ENCODE measurements around the gene C6orf136.

C6orf136 gene

GRCh38 chr6:30615958-30616810 is 30.7 kb upstream of the C6orf136 start:
- DNase-seq (ENCODE audit: low spot score), result no peak

DNA sequence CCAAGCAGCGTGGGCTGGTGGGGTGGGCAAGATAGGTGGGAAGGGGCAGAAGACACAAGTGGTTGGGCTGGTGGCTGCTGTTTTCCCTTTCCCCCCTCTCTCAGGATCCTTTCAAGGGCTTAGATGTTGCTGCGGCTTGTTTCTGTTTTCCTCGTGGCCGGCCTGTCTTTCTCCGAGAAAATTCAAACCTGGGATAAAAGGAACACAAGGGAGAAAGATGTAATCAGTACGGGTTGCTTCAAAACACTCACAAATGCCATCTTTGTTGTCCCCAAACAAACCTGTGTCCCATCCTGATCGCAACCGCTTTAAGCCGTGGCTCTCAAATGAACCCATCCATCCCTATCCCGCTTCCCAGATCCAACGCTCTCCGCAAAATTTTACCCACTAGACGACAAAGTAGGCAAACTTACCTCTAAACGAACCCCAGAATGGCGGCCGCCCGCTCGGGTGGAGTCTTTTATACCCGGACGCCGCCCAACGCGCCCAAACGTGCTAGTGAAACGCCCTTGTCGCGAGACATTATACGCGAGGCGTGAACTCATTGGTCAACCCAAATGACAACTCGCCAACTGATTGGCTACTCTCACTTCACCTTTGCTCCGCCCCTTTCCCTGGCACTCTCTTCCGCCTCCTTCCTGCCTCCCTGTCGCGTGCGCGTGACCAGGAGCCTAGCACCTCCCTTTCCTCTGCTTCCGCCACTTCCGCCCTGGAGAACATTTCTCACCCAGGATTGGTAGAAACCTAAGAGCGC is 29.9 kb upstream of the C6orf136 start, which contains the start of gene PPP1R10:
PPP1R10 (minus strand) TSS at position 433 of the 754 bp plus-strand sequence. CDS start 7,299 bp downstream, outside the sequence.
- peak; percentile 65 for DNase-seq (ENCODE audit: low spot score)

DNA sequence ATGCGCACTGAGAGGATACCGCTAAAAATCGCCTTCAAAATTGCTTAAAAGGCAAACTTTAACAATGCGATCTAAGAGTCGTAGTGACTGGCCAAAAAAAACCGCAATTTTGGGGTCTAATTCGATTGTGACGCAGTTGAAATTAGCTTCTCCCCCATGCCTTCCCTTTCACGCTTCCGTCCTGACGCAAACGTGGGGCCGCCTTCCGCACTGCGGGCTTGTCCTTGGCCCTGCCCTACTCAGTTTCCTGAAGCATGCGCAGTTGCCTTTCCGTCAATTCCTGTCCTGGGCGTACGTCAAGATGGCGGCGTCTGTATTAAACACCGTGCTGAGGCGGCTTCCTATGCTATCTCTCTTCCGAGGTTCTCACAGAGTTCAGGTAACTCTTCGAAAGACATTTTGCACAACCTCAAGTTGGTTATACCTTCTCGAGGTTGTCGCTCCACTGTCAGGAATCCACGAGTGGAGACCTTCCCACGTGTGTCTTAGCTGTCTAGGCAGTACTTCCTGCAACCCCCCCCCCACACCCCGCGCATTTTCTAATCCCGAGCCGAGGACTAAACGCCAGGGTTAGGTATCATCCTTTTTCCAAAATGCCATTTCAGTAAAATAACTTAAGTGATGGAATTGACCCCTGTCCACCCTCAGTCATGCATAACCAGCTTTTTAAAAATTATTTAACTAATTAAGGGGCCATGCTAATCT is 29.2 kb upstream of the C6orf136 start, which contains the start of gene MRPS18B:
MRPS18B (plus strand) TSS at position 276 of the 705 bp plus-strand sequence; CDS start at position 302, 26 bp downstream.
- DNase-seq (ENCODE audit: low spot score), result peak; percentile 75

DNA sequence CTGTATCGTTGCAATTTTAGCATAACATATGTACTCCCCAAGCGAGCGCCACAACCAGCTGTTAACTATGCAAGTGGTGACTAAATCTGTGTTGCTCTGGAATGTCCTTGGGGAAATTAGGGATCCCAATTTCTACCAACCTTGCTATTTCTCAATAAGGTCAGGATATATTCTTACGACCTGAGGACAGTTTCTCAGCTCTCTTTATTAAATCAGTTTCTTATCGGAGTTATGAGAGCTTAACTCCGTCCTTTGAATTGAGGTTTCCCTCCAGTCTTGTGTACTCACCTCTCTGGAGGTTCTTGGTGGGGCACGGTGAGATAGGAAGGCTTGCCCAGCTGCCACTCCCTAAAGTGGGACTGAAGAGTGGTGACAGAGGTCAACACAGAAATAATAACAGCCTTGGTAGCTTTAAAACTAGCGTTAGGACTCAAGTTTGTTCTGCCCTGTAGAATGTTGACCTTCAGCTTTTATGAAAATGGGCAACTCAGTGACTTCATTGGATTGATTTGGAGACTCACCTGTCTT is 28.6 kb upstream of the C6orf136 start:
- no peak for DNase-seq (ENCODE audit: low spot score)

DNA sequence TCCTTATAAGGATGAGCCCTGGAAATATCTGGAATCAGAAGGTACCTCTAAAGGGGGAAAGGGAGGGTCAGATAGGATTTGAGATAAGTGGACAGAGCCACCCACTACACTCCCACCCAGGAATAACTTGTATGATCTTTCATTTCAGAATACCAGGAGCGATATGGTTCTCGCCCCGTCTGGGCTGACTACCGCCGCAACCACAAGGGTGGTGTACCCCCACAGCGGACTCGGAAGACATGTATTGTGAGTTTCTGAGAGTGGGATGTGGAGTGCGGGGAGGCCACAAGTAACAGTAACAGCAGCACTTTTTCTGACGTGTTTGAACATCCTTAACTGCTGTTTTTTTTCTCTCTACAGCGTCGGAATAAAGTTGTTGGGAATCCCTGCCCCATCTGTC is 27.4 kb upstream of the C6orf136 start:
- no peak for DNase-seq (ENCODE audit: low spot score)

GRCh38 chr6:30625511-30625910 is 21.4 kb upstream of the C6orf136 start:
- no peak for DNase-seq (ENCODE audit: low spot score)

- DNase-seq (ENCODE audit: low spot score), result no peak
Measured at GRCh38 chr6:30626484-30627366, 20.2 kb upstream of the C6orf136 start, which contains the start of gene ATAT1. TSS of gene ATAT1 (plus strand) at chr6:30626874.

DNA sequence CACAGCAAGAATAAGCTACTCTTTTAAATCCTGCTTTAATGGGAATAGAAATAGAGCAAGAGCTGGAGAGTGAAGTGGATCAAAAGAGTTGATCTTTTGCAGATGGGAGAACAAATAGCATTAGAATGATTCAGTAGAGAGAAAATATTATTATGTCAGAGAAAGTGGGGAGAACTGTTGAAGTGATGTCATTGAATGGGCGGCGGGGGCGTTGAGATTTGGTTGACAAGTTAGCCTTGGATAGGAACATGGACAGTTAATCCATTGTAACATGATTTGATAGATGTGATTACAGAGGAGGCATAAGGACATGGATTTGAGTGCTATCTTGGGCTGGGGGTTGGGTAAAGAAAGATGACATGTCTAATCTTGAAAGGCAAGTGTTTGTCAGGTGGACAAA is 11.1 kb upstream of the C6orf136 start:
- no peak for DNase-seq (ENCODE audit: low spot score)

DNA sequence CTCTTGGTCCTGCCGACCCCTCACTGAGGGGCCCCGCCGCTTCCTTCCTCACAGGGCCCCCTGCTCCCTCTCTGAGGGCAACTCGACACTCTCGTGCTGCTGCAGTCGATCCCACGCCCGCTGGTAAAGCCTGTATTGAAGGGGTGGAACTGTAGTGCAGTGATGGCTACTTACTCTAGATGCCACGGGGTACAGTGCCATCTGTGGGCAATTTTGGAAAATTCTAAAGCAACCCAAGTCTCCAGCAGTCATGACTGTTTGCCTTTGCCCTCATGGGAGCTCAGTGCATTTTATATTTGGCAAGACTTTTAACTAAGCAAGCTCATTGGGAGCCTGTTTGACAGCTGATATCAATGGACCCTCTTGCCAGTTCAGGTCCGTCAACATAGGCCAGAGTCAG is 6.5 kb upstream of the C6orf136 start:
- DNase-seq (ENCODE audit: low spot score), result no peak

DNA sequence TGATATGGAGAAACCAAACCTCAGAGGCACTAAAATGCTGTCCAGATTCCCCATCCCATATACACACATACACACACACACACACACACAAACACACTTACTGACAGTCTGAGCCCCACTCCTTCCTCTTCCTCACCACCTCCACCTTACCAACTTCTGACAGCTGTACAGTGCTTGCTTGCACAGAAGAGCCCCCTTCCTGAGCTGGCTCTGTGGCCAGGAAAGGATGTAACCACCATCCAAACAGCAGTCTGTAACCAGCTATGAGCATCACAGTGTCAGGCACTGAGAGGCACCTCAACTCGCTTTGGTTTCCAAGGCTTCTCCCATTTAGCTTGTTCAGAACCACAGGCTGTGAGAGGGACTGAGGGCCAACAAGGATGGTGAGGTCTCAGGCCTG is 5.9 kb upstream of the C6orf136 start:
- DNase-seq (ENCODE audit: low spot score), result no peak

GRCh38 chr6:30643656-30644055 is 3.3 kb upstream of the C6orf136 start:
- DNase-seq (ENCODE audit: low spot score), result no peak

DNA sequence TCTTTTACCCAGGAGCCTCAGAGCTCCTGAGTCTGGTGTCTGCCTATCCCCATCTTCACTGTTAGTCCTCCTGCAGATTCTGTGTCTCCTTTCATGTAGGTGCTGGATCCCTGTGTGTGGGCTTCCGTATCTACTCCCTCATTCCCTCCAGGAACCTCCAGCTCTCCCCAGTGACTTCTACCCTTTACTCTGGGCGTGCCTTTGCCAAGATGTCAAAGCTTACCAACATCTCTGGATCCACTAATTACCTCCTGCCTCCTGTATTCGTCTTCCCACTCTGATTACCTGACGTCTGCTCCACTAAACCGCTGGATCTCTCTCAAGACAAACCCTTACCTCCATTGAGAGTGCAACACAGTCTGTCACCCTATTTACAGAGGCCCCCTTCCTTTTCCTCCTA is 2.2 kb upstream of the C6orf136 start:
- no peak for DNase-seq (ENCODE audit: low spot score)

GRCh38 chr6:30645989-30646388 is 944 bp upstream of the C6orf136 start:
- no peak for DNase-seq (ENCODE audit: low spot score)

DNA sequence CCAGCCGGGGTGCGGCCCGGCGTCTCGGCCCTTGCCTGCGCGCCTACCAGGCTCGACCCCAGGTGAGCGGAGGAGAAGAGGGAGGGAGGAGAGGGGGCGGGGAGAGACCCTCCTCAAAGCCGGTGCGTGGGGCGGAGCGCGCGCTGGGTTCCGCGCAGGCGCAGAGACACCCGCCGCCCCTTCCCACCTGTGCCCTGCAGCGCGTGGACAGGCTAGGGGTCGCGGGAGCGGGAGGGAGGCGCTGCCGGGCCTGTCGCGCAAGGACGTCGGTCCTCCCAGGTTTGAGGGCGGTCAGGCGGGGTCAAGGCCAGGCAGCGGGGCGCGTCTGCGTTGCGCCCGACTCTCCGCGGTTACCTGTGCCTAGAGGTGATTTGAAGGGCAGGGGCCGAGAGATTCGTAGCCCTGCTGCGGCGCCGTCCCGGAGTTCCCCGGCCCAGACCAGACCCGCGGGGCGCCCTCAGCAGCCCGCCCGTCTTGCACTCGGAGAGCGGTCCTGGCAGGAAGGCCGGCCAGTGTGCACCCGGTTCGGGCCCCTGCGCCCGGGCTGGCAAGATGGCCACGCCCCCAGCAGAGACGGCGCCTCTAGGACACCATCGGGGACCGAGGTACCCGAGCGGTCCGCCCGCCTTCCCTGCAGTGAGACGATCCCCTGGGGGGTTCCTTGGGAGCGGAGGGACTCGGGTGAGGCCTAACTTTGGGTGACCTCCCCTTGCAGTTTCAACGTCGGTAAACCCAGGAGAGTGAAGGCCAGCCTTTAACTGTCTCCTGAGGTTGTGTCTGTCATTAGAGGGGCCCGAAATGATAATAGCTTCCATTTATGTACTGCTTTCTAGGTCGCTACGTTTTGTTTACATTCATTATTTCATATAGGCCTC is 546 bp downstream of the C6orf136 start:
- DNase-seq (ENCODE audit: low spot score), result peak; percentile 78

GRCh38 chr6:30651143-30651542 is 4.2 kb downstream of the C6orf136 start:
- no peak for DNase-seq (ENCODE audit: low spot score)

DNA sequence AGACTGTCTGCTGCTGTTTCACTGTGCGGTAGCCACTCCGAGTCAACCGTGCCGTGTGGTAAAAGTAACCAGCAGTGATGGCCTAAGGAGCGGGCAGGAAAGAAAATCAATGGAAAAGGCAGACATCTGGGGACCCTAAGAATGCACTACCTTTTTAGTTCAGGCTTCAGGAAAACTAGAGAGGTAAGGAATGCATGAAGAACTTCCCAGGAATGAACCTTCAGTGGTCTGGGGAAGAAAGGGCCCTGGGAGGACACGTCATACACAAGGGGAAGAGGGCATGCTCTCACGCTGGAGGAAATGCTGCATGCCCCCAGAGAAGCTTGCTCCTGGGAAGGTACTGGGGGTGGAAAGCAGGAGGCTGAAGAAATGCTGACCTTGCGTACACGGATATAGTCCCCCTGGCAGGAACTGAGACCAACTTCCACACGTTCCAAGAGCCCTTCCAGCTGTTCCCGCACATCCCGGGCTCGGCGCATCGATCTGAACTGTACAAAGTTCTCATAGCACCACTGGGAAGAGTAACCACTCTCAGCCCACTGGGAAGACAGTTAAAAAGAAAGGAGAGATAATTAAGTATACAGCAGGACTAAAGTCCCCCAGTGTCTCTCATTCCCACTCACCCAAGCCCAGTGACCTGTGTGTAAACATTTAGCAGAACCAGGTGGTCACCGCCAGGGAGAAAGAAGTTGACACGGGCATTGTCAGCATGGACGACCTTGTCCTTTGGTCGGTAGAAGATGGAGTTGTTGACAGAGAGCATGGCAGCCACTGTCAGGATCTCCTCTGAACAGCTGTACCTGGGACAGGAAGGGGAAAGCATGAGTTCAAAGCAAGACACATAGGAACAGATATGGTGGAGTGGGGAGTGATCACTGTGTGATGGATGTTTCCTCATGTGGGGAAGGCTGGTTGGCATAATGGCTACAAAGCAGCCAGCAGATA is 8.1 kb downstream of the C6orf136 start:
- DNase-seq (ENCODE audit: low spot score), result no peak

DNA sequence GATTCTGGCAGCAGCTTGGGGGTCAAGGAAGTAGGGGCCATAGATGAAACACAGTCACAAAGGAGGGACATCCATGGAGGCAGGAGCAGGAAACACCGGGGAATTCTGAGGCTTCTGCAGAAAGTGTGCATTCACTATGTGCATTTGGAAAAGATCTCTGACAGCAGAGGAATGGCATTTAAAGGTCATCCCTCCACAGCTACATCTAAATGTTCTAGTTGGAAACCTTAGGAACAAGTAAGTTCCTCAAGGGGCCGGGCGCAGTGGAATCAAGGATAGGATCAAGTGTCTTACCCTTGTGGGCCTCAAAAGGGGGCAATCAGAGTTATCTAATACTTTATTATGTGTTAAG is 8.8 kb downstream of the C6orf136 start:
- no peak for DNase-seq (ENCODE audit: low spot score)

- no peak for DNase-seq (ENCODE audit: low spot score)
Measured at GRCh38 chr6:30656513-30656912, 9.6 kb downstream of the C6orf136 start.

DNA sequence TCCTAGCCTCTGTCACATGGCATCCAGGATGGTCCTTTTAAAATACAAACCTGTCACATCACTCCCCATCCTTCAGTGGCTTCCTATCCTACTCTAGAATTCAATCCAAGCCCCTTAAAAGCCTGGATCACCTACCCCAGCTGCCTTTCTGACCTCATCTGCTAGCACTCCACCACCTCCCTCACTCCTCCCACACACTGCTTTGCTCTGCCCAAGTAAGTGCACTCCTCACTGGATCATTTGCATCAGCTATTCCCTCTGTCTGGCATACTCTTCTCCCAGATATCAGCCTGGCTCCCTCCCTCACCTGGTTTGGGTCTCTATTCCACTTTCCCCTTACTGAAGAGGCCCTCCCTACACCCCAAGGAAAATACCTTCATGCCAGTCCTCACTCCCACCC is 10.5 kb downstream of the C6orf136 start:
- no peak for DNase-seq (ENCODE audit: low spot score)

Data from HuH-7 (cell line).